ENCODE results near the gene NEURL4. TPM values are rescaled to one million over a fixed set of nuclear protein-coding genes. Genes with fewer than 3 reads are reported as not detected.
"Not testable (repeated sequence)": the region's sequence is repeated elsewhere in the genome, so short reads cannot be mapped to it uniquely, and the experiment has no call there.

Gene NEURL4
- 10 to 100 TPM; 24.8 to 32.7 TPM for total RNA-seq

GRCh38 chr17:7328840-7329373 is at the start of gene NEURL4:
TSS of gene NEURL4 (minus strand) at chr17:7329335. CDS start at chr17:7329312, 23 bp downstream.
- Mint-ChIP-seq H3K9me3 (no peaks in the 10 kb centered on the region), H3K36me3 (no peaks in the 10 kb centered on the region), H3K27ac (peak within 1 kb of the TSS; percentile 88 to 96)
- ATAC-seq, result peak; percentile 12 to 15
- peak in 1 of 2 donors; percentile 74 for DNase-seq (ENCODE audit: low spot score in 2 of 2)

- no peak for ATAC-seq
- DNase-seq (ENCODE audit: low spot score in 2 of 2), result no peak
- Mint-ChIP-seq H3K27ac (no peak overlapping the region), H3K36me3 (peaks cover 0 to 5% of the 10 kb centered on the region in 2 donors), H3K9me3 (peaks cover 0 to 5% of the 10 kb centered on the region in 2 donors)
Measured at GRCh38 chr17:7374353-7374752, 45.2 kb upstream of the NEURL4 start.

GRCh38 chr17:7370853-7371252 is 41.7 kb upstream of the NEURL4 start:
- Mint-ChIP-seq H3K9me3 (no peaks in the 10 kb centered on the region), H3K27ac (no peak overlapping the region), H3K36me3 (no peaks in the 10 kb centered on the region)
- DNase-seq (ENCODE audit: low spot score in 2 of 2) (no peak), ATAC-seq (no peak)

GRCh38 chr17:7369825-7370224 is 40.7 kb upstream of the NEURL4 start:
- no peaks in the 10 kb centered on the region for H3K36me3 Mint-ChIP-seq
- ATAC-seq, result no peak
- no peak for DNase-seq (ENCODE audit: low spot score in 2 of 2)
- no peak overlapping the region for H3K27ac Mint-ChIP-seq
- no peaks in the 10 kb centered on the region for H3K9me3 Mint-ChIP-seq

GRCh38 chr17:7368599-7368994 is 39.5 kb upstream of the NEURL4 start:
- H3K27ac Mint-ChIP-seq; ATAC-seq; H3K9me3 Mint-ChIP-seq; DNase-seq (ENCODE audit: low spot score in 2 of 2); H3K36me3 Mint-ChIP-seq: not testable (repeated sequence)

GRCh38 chr17:7367918-7368598 is 38.9 kb upstream of the NEURL4 start:
- DNase-seq (ENCODE audit: low spot score in 2 of 2), result no peak
- ATAC-seq, result no peak
- H3K27ac Mint-ChIP-seq, result no peak overlapping the region
- H3K36me3 Mint-ChIP-seq, result no peaks in the 10 kb centered on the region
- no peaks in the 10 kb centered on the region for H3K9me3 Mint-ChIP-seq

- no peak for ATAC-seq
- no peak for DNase-seq (ENCODE audit: low spot score in 2 of 2)
- Mint-ChIP-seq H3K9me3 (no peaks in the 10 kb centered on the region), H3K27ac (no peak overlapping the region), H3K36me3 (no peaks in the 10 kb centered on the region)
Measured at GRCh38 chr17:7367083-7367482, 37.9 kb upstream of the NEURL4 start.

- not testable (repeated sequence) for ATAC-seq; H3K9me3 Mint-ChIP-seq; DNase-seq (ENCODE audit: low spot score in 2 of 2); H3K27ac Mint-ChIP-seq; H3K36me3 Mint-ChIP-seq
Measured at GRCh38 chr17:7365963-7366362, 36.8 kb upstream of the NEURL4 start.

GRCh38 chr17:7363311-7363710 is 34.2 kb upstream of the NEURL4 start:
- Mint-ChIP-seq H3K9me3 (no peaks in the 10 kb centered on the region), H3K27ac (no peak overlapping the region), H3K36me3 (no peaks in the 10 kb centered on the region)
- ATAC-seq, result no peak
- no peak for DNase-seq (ENCODE audit: low spot score in 2 of 2)

GRCh38 chr17:7361906-7362305 is 32.8 kb upstream of the NEURL4 start:
- H3K36me3 Mint-ChIP-seq, result no peaks in the 10 kb centered on the region
- DNase-seq (ENCODE audit: low spot score in 2 of 2) (no peak), ATAC-seq (no peak)
- no peaks in the 10 kb centered on the region for H3K9me3 Mint-ChIP-seq
- H3K27ac Mint-ChIP-seq, result no peak overlapping the region

GRCh38 chr17:7357381-7357780 is 28.2 kb upstream of the NEURL4 start:
- no peaks in the 10 kb centered on the region for H3K9me3 Mint-ChIP-seq
- DNase-seq (ENCODE audit: low spot score in 2 of 2) (no peak), ATAC-seq (no peak)
- H3K36me3 Mint-ChIP-seq, result peaks cover 4 to 7% of the 10 kb centered on the region in 2 donors
- no peak overlapping the region for H3K27ac Mint-ChIP-seq

- ATAC-seq, result no peak
- Mint-ChIP-seq H3K36me3 (peaks cover 4 to 8% of the 10 kb centered on the region in 2 donors), H3K27ac (no peak overlapping the region), H3K9me3 (no peaks in the 10 kb centered on the region)
- DNase-seq (ENCODE audit: low spot score in 2 of 2), result no peak
Measured at GRCh38 chr17:7356756-7357155, 27.6 kb upstream of the NEURL4 start.

- ATAC-seq, result peak; percentile 50 to 69
Measured at GRCh38 chr17:7356072-7356549, 27.0 kb upstream of the NEURL4 start.

GRCh38 chr17:7355573-7355972 is 26.4 kb upstream of the NEURL4 start:
- no peaks in the 10 kb centered on the region for H3K9me3 Mint-ChIP-seq

More at GRCh38 chr17:7356072-7356549, 27.0 kb upstream of the NEURL4 start:
- H3K36me3 Mint-ChIP-seq, result peaks cover 4 to 13% of the 10 kb centered on the region in 2 donors
- peak; percentile 86 to 93 for DNase-seq (ENCODE audit: low spot score in 2 of 2)
- H3K27ac Mint-ChIP-seq, result no peak overlapping the region
- H3K9me3 Mint-ChIP-seq, result no peaks in the 10 kb centered on the region

GRCh38 chr17:7355053-7355452 is 25.9 kb upstream of the NEURL4 start, which contains the start of gene TMEM95:
TSS of gene TMEM95 (plus strand) at chr17:7355156. CDS start at chr17:7355205, 49 bp downstream.
- no peak for ATAC-seq
- DNase-seq (ENCODE audit: low spot score in 2 of 2), result no peak
- peak within 1 kb of the TSS; percentile 14 to 29 for H3K27ac Mint-ChIP-seq
- peaks cover 4 to 24% of the 10 kb centered on the region in 2 donors for H3K36me3 Mint-ChIP-seq
- no peaks in the 10 kb centered on the region for H3K9me3 Mint-ChIP-seq

More at GRCh38 chr17:7355573-7355972, 26.4 kb upstream of the NEURL4 start:
- DNase-seq (ENCODE audit: low spot score in 2 of 2) (no peak), ATAC-seq (no peak)
- no peak overlapping the region for H3K27ac Mint-ChIP-seq
- peaks cover 4 to 19% of the 10 kb centered on the region in 2 donors for H3K36me3 Mint-ChIP-seq

GRCh38 chr17:7354262-7354843 is 25.2 kb upstream of the NEURL4 start:
- Mint-ChIP-seq H3K27ac (peak overlapping the region; percentile 3 to 14), H3K9me3 (no peaks in the 10 kb centered on the region), H3K36me3 (peaks cover 4 to 24% of the 10 kb centered on the region in 2 donors)
- peak; percentile 3 to 22 for ATAC-seq
- DNase-seq (ENCODE audit: low spot score in 2 of 2), result no peak

- H3K36me3 Mint-ChIP-seq, result peaks cover 8 to 24% of the 10 kb centered on the region in 2 donors
Measured at GRCh38 chr17:7352910-7353635, 23.9 kb upstream of the NEURL4 start.

More at GRCh38 chr17:7352910-7353635, 23.9 kb upstream of the NEURL4 start:
- no peak for DNase-seq (ENCODE audit: low spot score in 2 of 2)
- peak overlapping the region; percentile 87 to 96 for H3K27ac Mint-ChIP-seq
- H3K9me3 Mint-ChIP-seq, result no peaks in the 10 kb centered on the region
- ATAC-seq, result no peak

All from activated naive CD4-positive, alpha-beta T cell treated with anti-CD3 and anti-CD28 coated beads, Interleukin-2, amount 50 U/mL, for 72 hours (primary cell).